ENCODE results near the gene ERCC6. TPM values are rescaled to one million over a fixed set of nuclear protein-coding genes. Genes with fewer than 3 reads are reported as not detected.

Gene ERCC6
- total RNA-seq, 3 donors from 2014 or later = 10.8 to 12.4 (median 11.1) TPM

DNA sequence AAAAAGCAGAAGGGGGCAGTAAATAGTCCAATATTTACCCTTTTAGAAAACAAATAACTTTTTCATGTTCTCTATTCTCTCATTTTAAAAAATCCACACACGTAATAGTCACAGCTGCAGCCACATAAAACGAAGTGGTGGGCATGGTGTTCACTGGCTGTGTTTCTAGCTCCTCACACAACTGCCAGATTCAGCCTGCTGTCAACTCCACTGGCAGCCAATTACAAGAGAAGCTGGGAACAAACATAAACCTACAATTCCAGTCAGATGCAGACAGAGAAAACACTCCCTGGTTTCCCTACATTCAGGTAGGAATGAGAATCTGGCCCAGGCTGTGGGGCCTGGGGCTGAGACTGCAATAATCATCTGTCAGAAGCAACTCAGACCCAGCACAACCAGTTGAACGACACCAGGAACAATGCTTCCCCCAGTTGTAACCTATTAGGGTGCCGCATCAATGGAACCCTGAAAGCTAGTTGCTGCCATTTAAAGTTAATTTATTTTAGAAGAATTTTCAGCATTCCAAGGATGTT is 29.1 kb downstream of the ERCC6 start:
- H3K4me3 Mint-ChIP-seq = no peak overlapping the region
- H3K36me3 Mint-ChIP-seq (ENCODE audit: insufficient read depth) = peaks cover 15% of the 10 kb centered on the region
- ATAC-seq = no peak
- no peaks in the 10 kb centered on the region for H3K27me3 Mint-ChIP-seq (ENCODE audit: low read depth)
- H3K4me1 Mint-ChIP-seq (ENCODE audit: low read depth) = peaks cover 28% of the 10 kb centered on the region
- H3K9me3 Mint-ChIP-seq = no peaks in the 10 kb centered on the region
- no peak for DNase-seq

DNA sequence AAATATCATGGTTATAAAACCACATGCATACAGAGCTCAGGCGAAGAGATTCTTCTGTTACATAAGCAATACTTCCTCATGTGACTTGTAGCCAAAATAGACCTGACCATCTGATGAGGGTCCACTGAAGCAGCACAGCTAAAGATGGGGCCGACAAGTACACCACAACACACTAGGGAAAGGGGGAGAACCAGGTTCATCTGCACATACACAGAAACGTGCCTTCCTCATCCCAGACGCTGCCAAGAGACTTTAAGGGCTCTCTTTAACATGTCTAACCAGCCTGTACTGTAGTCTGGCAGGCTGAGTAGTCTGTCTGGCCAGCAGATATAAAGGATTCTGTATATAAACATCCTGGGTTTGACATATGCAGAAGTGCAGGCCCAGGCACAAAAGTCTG is 30.3 kb downstream of the ERCC6 start:
- no peak for DNase-seq
- peaks cover 19% of the 10 kb centered on the region for H3K36me3 Mint-ChIP-seq (ENCODE audit: insufficient read depth)
- peak overlapping the region; percentile 16 for H3K4me3 Mint-ChIP-seq
- no peak for ATAC-seq
- no peaks in the 10 kb centered on the region for H3K9me3 Mint-ChIP-seq
- H3K27me3 Mint-ChIP-seq (ENCODE audit: low read depth) = no peaks in the 10 kb centered on the region
- H3K4me1 Mint-ChIP-seq (ENCODE audit: low read depth) = peaks cover 28% of the 10 kb centered on the region

DNA sequence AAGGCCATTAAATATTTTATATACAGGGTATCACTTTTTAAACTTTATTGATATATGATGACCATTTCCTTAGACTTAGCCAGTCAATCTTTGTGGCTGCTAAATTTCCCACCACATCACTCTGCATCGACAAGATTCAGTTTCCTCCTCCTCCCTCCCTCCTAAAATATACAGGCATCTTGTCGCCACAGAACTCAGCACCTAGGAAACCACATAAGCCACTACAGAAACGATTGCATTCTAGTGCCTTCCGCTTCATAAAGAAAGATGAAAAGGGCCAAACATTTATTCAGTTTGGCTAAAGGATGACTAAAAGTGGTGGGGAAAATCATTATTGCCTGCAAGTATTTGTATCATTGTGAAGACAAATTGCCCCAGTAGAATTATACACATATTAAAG is 30.7 kb downstream of the ERCC6 start:
- Mint-ChIP-seq H3K4me3 (peak overlapping the region; percentile 16), H3K27me3 (ENCODE audit: low read depth) (no peaks in the 10 kb centered on the region), H3K9me3 (no peaks in the 10 kb centered on the region), H3K4me1 (ENCODE audit: low read depth) (peaks cover 28% of the 10 kb centered on the region), H3K36me3 (ENCODE audit: insufficient read depth) (peaks cover 19% of the 10 kb centered on the region)
- no peak for DNase-seq
- peak; percentile 75 to 91 for ATAC-seq

DNA sequence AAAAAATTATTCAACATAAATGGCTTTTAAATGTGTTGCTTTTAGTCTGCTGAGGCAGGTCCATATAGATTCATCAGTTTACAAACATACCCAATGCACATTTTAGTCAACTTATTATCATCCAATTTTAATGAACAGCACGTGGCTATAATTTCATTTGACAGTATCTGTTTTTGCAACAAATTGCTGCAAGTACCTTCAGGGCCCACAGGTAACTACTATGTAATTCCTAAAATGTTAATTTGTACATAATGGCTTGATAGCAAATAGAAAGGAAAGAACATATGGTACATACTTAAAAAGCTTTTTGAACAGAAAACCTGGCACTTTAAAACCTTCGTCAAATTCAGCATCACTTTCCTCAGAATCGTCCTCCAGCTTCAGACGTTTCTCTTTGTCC is 33.3 kb downstream of the ERCC6 start:
- no peak for ATAC-seq
- Mint-ChIP-seq H3K4me3 (no peak overlapping the region), H3K4me1 (ENCODE audit: low read depth) (peaks cover 28% of the 10 kb centered on the region), H3K27me3 (ENCODE audit: low read depth) (no peaks in the 10 kb centered on the region), H3K36me3 (ENCODE audit: insufficient read depth) (peaks cover 26% of the 10 kb centered on the region), H3K9me3 (no peaks in the 10 kb centered on the region)
- no peak for DNase-seq

DNA sequence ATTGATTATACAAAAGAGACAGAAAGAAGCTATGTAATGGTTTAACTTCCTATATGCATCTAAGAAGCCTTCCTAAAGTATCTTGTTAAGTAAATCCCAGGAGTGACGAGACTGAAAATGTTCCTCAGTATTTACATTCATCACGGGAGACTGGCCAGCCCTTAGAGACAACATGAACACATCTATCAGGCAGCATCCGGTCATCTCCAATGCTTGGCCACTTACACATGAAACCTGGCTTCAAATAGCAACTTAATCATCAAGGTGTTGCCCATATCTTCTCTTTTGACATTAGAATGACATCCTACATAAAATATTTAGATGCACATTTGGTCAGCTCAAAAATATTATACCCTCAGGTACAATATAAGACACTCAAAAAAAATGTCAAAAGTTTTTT is 33.8 kb downstream of the ERCC6 start:
- no peak for ATAC-seq
- Mint-ChIP-seq H3K9me3 (no peaks in the 10 kb centered on the region), H3K4me3 (no peak overlapping the region)

DNA sequence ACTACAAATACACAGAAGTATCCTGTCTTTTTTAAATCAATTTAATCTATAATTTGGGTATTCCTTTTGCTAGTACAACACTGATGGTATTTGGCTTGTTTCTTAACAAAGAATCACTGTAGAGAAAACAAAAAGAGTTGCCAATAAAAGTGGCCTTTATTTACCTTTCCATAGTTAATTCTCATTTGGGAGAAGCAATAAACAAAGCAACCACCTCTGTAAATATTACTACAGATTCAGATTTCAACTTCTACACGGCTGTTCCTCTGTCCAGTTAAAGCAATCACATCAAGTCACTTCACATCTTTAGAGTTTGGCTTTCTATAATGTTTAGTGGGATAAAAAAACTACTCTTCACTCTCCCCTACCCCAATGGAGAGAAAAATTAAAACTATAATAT is 34.4 kb downstream of the ERCC6 start:
- DNase-seq = no peak
- H3K4me3 Mint-ChIP-seq = no peak overlapping the region
- ATAC-seq = no peak
- H3K36me3 Mint-ChIP-seq (ENCODE audit: insufficient read depth) = peaks cover 28% of the 10 kb centered on the region
- peaks cover 29% of the 10 kb centered on the region for H3K4me1 Mint-ChIP-seq (ENCODE audit: low read depth)
- H3K9me3 Mint-ChIP-seq = no peaks in the 10 kb centered on the region
- H3K27me3 Mint-ChIP-seq (ENCODE audit: low read depth) = no peaks in the 10 kb centered on the region

More for the DNA sequence above, 33.8 kb downstream of the ERCC6 start:
- DNase-seq = no peak
- H3K36me3 Mint-ChIP-seq (ENCODE audit: insufficient read depth) = peaks cover 26% of the 10 kb centered on the region
- no peaks in the 10 kb centered on the region for H3K27me3 Mint-ChIP-seq (ENCODE audit: low read depth)
- H3K4me1 Mint-ChIP-seq (ENCODE audit: low read depth) = peaks cover 29% of the 10 kb centered on the region

DNA sequence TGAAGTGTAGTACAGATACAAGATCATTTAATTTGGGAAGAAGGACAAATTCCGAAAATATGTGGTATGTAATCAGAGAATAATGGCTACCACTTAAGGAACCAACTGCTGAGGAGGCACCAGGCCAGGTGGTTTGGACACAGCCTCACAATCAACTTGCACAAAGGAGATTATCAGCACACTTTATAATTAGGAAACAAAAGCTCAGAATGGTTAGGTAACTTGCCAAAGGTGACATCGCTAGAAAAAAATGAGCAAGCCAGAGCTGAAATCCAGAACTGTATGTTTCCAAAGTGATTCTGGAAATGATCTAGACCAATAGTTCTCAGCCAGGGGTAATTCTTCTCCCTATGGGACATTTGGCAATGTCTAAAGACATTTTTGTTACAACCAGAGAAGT is 36.6 kb downstream of the ERCC6 start:
- peaks cover 13% of the 10 kb centered on the region for H3K4me1 Mint-ChIP-seq (ENCODE audit: low read depth)
- no peaks in the 10 kb centered on the region for H3K9me3 Mint-ChIP-seq
- H3K4me3 Mint-ChIP-seq = no peak overlapping the region
- H3K36me3 Mint-ChIP-seq (ENCODE audit: insufficient read depth) = peaks cover 28% of the 10 kb centered on the region
- ATAC-seq (no peak), DNase-seq (no peak)
- H3K27me3 Mint-ChIP-seq (ENCODE audit: low read depth) = no peaks in the 10 kb centered on the region

DNA sequence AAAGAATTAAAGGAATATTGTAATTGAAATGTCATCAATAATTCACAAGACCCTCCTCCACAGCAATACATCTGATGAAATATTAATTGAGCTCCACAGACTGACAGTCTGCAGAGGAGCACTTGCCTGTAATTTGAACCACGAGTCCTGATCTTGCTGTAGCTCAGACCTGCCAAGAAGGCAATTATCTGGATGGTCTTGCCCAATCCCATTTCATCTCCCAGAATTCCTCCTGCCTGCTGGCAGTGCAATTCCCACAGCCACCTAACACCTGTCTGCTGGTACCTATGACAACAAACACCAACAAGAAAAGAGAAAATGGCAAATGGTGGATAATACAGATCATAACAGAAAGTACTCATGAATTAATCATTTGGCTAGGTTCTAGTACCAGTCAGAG is 38.5 kb downstream of the ERCC6 start:
- no peaks in the 10 kb centered on the region for H3K27me3 Mint-ChIP-seq (ENCODE audit: low read depth)
- no peak for DNase-seq
- ATAC-seq = no peak
- no peak overlapping the region for H3K4me3 Mint-ChIP-seq
- H3K9me3 Mint-ChIP-seq = no peaks in the 10 kb centered on the region
- H3K4me1 Mint-ChIP-seq (ENCODE audit: low read depth) = peaks cover 6% of the 10 kb centered on the region
- peaks cover 23% of the 10 kb centered on the region for H3K36me3 Mint-ChIP-seq (ENCODE audit: insufficient read depth)

DNA sequence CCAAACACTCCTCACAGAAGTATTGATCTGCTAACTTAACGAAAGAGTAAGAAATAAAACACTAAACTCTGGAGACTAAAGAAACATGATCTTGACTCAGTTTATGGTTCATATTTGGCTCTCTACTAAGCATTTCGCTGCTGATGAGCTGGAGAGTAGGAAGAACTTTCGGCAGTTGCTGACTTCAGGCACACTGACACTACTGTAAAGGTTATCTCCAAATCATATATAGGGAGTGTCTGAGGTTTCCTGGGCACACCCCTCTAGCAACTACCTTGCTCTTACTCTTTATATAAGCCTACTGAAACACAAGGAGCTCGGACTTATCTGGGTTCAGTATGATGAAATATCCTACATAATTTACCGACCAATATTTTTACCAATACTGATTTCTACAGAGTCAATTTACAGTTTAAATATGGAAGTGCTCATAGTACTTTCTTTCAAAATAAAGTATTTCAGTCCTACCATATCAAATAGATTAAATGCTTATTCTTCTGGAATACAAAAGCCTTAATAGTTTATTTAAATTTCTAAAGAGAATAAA is 39.5 kb downstream of the ERCC6 start:
- peaks cover 19% of the 10 kb centered on the region for H3K36me3 Mint-ChIP-seq (ENCODE audit: insufficient read depth)
- no peaks in the 10 kb centered on the region for H3K27me3 Mint-ChIP-seq (ENCODE audit: low read depth)
- DNase-seq (no peak), ATAC-seq (no peak)
- H3K4me1 Mint-ChIP-seq (ENCODE audit: low read depth) = peaks cover 6% of the 10 kb centered on the region
- no peak overlapping the region for H3K4me3 Mint-ChIP-seq
- H3K9me3 Mint-ChIP-seq = no peaks in the 10 kb centered on the region

DNA sequence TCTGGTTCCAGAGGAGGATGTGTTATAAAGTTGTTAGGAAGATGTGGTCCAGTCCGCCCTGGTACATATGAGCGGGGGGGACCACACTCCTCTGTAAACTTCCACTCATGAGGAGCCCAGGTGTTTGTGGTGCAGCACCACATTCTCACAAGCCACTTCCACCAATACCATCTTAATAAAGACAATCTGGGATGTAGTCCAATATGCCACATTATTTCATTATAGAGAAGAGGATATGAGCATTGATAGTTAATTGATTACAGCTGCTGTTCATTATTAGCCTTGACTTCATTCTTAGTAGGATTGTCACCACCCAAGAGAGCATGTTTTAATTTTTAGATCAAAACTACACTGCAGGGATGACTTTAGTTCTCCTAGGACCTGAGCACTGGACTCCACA is 40.5 kb downstream of the ERCC6 start:
- ATAC-seq = no peak
- Mint-ChIP-seq H3K36me3 (ENCODE audit: insufficient read depth) (peaks cover 20% of the 10 kb centered on the region), H3K27me3 (ENCODE audit: low read depth) (no peaks in the 10 kb centered on the region), H3K4me1 (ENCODE audit: low read depth) (peaks cover 6% of the 10 kb centered on the region), H3K9me3 (no peaks in the 10 kb centered on the region), H3K4me3 (no peak overlapping the region)
- DNase-seq = no peak

DNA sequence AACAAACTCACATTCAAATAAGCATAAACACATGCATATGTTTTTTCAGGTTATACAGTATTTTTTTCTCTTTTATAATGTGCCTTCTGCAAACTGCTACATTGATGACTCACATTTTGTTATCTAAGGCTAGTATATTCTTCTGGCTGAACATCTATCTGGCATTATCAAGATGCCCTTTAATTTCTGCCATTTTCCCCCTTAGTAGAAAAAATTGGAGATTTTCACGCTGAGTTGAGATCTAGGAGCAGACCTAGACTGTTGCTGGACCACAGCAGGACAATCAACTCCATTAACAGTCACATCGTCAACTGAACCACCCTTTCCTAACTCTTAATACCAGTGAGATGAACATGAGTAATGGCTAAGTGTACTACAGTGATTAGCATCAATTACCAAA is 41.6 kb downstream of the ERCC6 start:
- no peak overlapping the region for H3K4me3 Mint-ChIP-seq
- H3K36me3 Mint-ChIP-seq (ENCODE audit: insufficient read depth) = peaks cover 19% of the 10 kb centered on the region
- no peaks in the 10 kb centered on the region for H3K9me3 Mint-ChIP-seq

DNA sequence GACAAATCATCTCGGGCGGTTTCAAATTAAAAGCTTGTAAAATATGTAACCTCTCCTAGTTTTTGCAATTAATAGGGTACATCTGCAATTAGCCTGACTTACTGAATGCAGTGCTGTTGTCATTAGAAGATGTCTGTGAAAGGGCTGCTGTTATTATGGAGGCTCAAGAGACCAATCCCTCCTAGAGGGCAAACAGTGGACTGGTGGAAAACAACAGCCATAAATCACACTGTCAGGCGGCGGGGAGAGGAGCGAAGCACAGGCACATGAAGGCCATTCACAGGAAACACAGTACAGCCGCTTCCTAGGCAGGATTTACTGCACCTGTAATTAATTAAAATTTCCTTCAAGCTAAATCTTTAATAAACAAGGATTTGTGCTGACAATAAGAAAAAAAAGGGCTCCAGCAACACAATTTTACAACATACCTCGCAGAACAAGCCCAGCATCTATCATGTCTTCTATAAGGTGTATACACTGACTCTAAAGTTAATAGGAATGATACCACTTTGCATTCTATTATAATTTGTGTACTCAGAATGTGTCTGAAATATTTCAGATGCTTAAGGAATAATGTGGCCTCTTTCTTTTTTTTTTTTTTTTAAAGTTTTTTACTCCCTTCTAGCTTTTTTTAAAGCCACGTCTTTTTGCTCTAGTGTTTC is 50.7 kb downstream of the ERCC6 start:
- Mint-ChIP-seq H3K4me1 (ENCODE audit: low read depth) (peaks cover 9% of the 10 kb centered on the region), H3K9me3 (no peaks in the 10 kb centered on the region), H3K27me3 (ENCODE audit: low read depth) (no peaks in the 10 kb centered on the region), H3K36me3 (ENCODE audit: insufficient read depth) (peaks cover 16% of the 10 kb centered on the region), H3K4me3 (no peak overlapping the region)
- no peak for ATAC-seq
- DNase-seq = no peak

More for the DNA sequence above, 41.6 kb downstream of the ERCC6 start:
- peaks cover 6% of the 10 kb centered on the region for H3K4me1 Mint-ChIP-seq (ENCODE audit: low read depth)
- ATAC-seq (no peak), DNase-seq (no peak)
- no peaks in the 10 kb centered on the region for H3K27me3 Mint-ChIP-seq (ENCODE audit: low read depth)

DNA sequence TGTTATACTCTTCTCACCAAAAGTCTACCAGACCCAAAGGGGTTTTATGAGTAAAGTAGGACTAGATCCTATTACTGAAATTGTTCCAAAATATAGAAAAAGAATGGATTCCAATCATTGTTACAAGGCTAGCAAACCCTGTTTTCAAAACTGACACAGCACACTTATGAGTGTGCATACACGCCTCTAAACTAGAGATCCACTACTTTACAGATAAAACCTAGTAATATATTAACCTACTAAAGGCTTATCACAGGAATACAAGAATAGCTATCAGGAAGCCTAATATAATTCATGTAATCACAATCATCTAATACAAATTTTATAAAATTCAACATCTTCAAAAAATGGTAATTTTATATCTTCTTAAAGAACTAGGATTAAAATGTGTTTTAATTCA is 52.2 kb downstream of the ERCC6 start:
- DNase-seq (no peak), ATAC-seq (no peak)
- Mint-ChIP-seq H3K36me3 (ENCODE audit: insufficient read depth) (peaks cover 22% of the 10 kb centered on the region), H3K4me1 (ENCODE audit: low read depth) (peaks cover 9% of the 10 kb centered on the region), H3K9me3 (no peaks in the 10 kb centered on the region), H3K4me3 (no peak overlapping the region), H3K27me3 (ENCODE audit: low read depth) (no peaks in the 10 kb centered on the region)

DNA sequence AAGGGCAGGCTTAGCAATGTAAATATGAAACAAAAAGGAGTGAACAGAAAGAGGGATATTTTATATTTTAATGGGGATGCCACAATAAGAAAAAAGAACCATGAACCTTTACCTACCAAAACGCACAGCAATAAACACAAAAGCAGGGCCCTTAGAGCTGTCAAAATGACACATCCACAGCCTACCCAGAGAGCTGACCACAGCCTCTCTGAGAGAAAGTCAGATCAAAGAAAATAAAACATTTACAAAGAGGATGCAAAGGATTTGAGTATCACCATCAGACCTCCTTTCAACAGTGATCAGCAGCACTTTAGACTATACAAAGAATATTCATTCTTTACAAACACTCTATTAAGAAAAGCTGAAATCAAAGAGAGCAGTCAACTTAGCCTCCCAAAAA is 52.9 kb downstream of the ERCC6 start:
- no peaks in the 10 kb centered on the region for H3K9me3 Mint-ChIP-seq
- ATAC-seq (no peak), DNase-seq (no peak)
- no peaks in the 10 kb centered on the region for H3K27me3 Mint-ChIP-seq (ENCODE audit: low read depth)
- peaks cover 9% of the 10 kb centered on the region for H3K4me1 Mint-ChIP-seq (ENCODE audit: low read depth)
- peaks cover 25% of the 10 kb centered on the region for H3K36me3 Mint-ChIP-seq (ENCODE audit: insufficient read depth)
- H3K4me3 Mint-ChIP-seq = no peak overlapping the region

DNA sequence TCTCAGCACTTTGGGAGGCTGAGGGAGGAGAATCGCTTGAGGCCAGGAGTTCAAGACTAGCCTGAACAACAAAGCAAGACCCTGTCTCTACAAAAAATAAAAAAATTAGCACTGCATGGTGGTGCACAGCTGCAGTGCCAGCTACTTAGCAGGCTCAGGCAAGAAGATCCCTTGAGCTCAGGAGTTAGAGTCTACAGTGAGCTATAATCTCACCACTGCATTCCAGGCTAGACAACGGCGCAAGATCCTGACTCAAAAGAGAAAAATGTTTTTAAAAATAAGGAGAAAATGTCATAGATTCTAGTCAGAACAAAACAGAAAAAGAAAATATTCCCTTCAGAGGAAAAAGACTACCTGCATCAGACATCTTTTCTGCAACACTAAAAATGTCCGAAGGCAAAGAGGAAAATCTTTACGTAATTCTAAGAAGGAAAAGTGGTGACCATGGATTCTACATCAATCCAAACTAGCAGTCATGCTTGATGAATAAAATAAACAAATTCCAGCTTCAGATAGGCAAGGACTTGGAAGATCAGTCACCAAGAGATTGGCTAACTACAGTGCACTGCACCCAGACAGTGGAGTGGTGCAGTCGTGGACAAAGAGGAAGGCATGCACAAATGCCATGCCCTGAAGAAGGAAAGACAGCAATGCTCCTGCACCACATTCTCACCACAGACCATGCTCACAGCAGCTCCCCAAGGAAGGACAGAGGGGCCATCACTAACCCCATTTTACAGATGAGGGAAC is 54.3 kb downstream of the ERCC6 start:
- no peak for DNase-seq
- H3K4me3 Mint-ChIP-seq = no peak overlapping the region
- H3K9me3 Mint-ChIP-seq = no peaks in the 10 kb centered on the region
- ATAC-seq = no peak
- H3K27me3 Mint-ChIP-seq (ENCODE audit: low read depth) = no peaks in the 10 kb centered on the region
- H3K36me3 Mint-ChIP-seq (ENCODE audit: insufficient read depth) = peaks cover 32% of the 10 kb centered on the region
- peaks cover 9% of the 10 kb centered on the region for H3K4me1 Mint-ChIP-seq (ENCODE audit: low read depth)

Data from activated T-cell treated with anti-CD3 and anti-CD28 coated beads, Interleukin-2, amount 50 U/mL, for 4 hours (primary cell).